Mesodermal cell (in vitro differentiated cells): ENCODE data around the gene TNS3.
A peak's percentile ranks its signal among the peaks of the same experiment; 100 is the strongest.

Source experiments
- H3K27ac ChIP-seq: 2 replicates; pipeline ENCODE4 v1.7.0; 2013; ENCODE audit warnings: mild to moderate bottlenecking, low read depth, low read length, moderate library complexity; ENCODE audit not compliant: severe bottlenecking
- H3K36me3 ChIP-seq: 2 replicates; pipeline ENCODE4 v1.7.1; 2013; ENCODE audit warnings: mild to moderate bottlenecking, low read length, moderate library complexity; ENCODE audit not compliant: control insufficient read depth, insufficient read depth
- H3K4me1 ChIP-seq: one replicate; pipeline ENCODE4 v1.7.1; 2013; ENCODE audit warnings: mild to moderate bottlenecking, low read length; ENCODE audit not compliant: insufficient read depth, control insufficient read depth, poor library complexity, severe bottlenecking
- H3K4me3 ChIP-seq: 2 replicates; pipeline ENCODE4 v1.7.0; 2013; ENCODE audit warnings: low read length, control low read depth, mild to moderate bottlenecking; ENCODE audit not compliant: insufficient read depth, poor library complexity, severe bottlenecking; ENCODE audit errors: extremely low read depth
- H3K9me3 ChIP-seq: 2 replicates; pipeline ENCODE4 v1.7.1; 2013; ENCODE audit warnings: mild to moderate bottlenecking, low read length, moderate library complexity; ENCODE audit not compliant: control insufficient read depth
- WGBS, 2 experiments: methylation state at CpG; one replicate each; pipeline ENCODE4 v1.1.5; 2013; ENCODE audit warnings: missing lambda C conversion rate in 2 of 2; ENCODE audit not compliant: insufficient coverage in 2 of 2; 5-methylcytosine and 5-hydroxymethylcytosine counted together

TNS3 gene

GRCh38 chr7:47338026-47338425, 243.9 kb downstream of the TNS3 start:
- no CpG with 5 or more reads among the region's 1 CpG for WGBS, 2 experiments
- Histone ChIP-seq H3K4me3 (no peak overlapping the region), H3K27ac (no peak overlapping the region), H3K9me3 (no peaks in the 10 kb centered on the region), H3K36me3 (peaks cover 4% of the 10 kb centered on the region), H3K4me1 (peaks cover 13% of the 10 kb centered on the region)

GRCh38 chr7:47337531-47337930, 244.4 kb downstream of the TNS3 start:
- H3K36me3 ChIP-seq: peaks cover 4% of the 10 kb centered on the region
- H3K4me1 ChIP-seq: peaks cover 14% of the 10 kb centered on the region
- H3K27ac ChIP-seq: no peak overlapping the region
- H3K4me3 ChIP-seq: no peak overlapping the region
- H3K9me3 ChIP-seq: no peaks in the 10 kb centered on the region
- 33 to 71% methylated on average over 2 of the region's 3 CpGs for WGBS, 2 experiments

GRCh38 chr7:47336472-47337425, 245.2 kb downstream of the TNS3 start:
- H3K9me3 ChIP-seq: no peaks in the 10 kb centered on the region
- peaks cover 14% of the 10 kb centered on the region for H3K4me1 ChIP-seq
- H3K36me3 ChIP-seq: peaks cover under 1% of the 10 kb centered on the region
- no peak overlapping the region for H3K27ac ChIP-seq
- H3K4me3 ChIP-seq: no peak overlapping the region
- 86 to 94% methylated on average over 9 of the region's 12 CpGs for WGBS, 2 experiments

GRCh38 chr7:47335557-47336471, 246.1 kb downstream of the TNS3 start:
- Histone ChIP-seq H3K9me3 (no peaks in the 10 kb centered on the region), H3K4me1 (peaks cover 14% of the 10 kb centered on the region), H3K36me3 (no peaks in the 10 kb centered on the region), H3K4me3 (no peak overlapping the region), H3K27ac (no peak overlapping the region)
- 78 to 82% methylated on average over 7 to 8 of the region's 10 CpGs for WGBS, 2 experiments

- peaks cover 19% of the 10 kb centered on the region for H3K4me1 ChIP-seq
- no peaks in the 10 kb centered on the region for H3K36me3 ChIP-seq
- no peak overlapping the region for H3K4me3 ChIP-seq
- H3K9me3 ChIP-seq: no peaks in the 10 kb centered on the region
- WGBS, 2 experiments: 94 to 96% methylated on average over 3 to 6 of the region's 6 CpGs
- H3K27ac ChIP-seq: no peak overlapping the region
Observed at GRCh38 chr7:47335071-47335470, 246.8 kb downstream of the TNS3 start.

- 71 to 88% methylated on average over 1 of the region's 2 CpGs for WGBS, 2 experiments
- H3K4me3 ChIP-seq: no peak overlapping the region
- no peak overlapping the region for H3K27ac ChIP-seq
- no peaks in the 10 kb centered on the region for H3K9me3 ChIP-seq
- no peaks in the 10 kb centered on the region for H3K36me3 ChIP-seq
- H3K4me1 ChIP-seq: peaks cover 30% of the 10 kb centered on the region
Observed at GRCh38 chr7:47333959-47334358, 248.0 kb downstream of the TNS3 start.

GRCh38 chr7:47333554-47333887, 248.4 kb downstream of the TNS3 start:
- no peaks in the 10 kb centered on the region for H3K9me3 ChIP-seq
- no CpG with 5 or more reads among the region's 2 CpGs for WGBS, 2 experiments
- no peak overlapping the region for H3K4me3 ChIP-seq
- peaks cover 34% of the 10 kb centered on the region for H3K4me1 ChIP-seq
- no peak overlapping the region for H3K27ac ChIP-seq
- H3K36me3 ChIP-seq: no peaks in the 10 kb centered on the region

- 76 to 85% methylated on average over 3 to 5 of the region's 8 CpGs for WGBS, 2 experiments
- H3K9me3 ChIP-seq: no peaks in the 10 kb centered on the region
- H3K36me3 ChIP-seq: no peaks in the 10 kb centered on the region
- no peak overlapping the region for H3K4me3 ChIP-seq
- H3K27ac ChIP-seq: no peak overlapping the region
- peaks cover 38% of the 10 kb centered on the region for H3K4me1 ChIP-seq
Observed at GRCh38 chr7:47332681-47333553, 249.0 kb downstream of the TNS3 start.

GRCh38 chr7:47332213-47332612, 249.7 kb downstream of the TNS3 start:
- no peaks in the 10 kb centered on the region for H3K9me3 ChIP-seq
- no peak overlapping the region for H3K4me3 ChIP-seq
- H3K27ac ChIP-seq: peak overlapping the region; percentile 3
- H3K4me1 ChIP-seq: peaks cover 44% of the 10 kb centered on the region
- WGBS, 2 experiments: 12 to 41% methylated on average over 3 to 4 of the region's 8 CpGs
- H3K36me3 ChIP-seq: no peaks in the 10 kb centered on the region

GRCh38 chr7:47331179-47331565, 250.7 kb downstream of the TNS3 start:
- Histone ChIP-seq H3K4me3 (no peak overlapping the region), H3K9me3 (no peaks in the 10 kb centered on the region), H3K4me1 (peaks cover 50% of the 10 kb centered on the region), H3K27ac (no peak overlapping the region), H3K36me3 (no peaks in the 10 kb centered on the region)
- WGBS, 2 experiments: 94 to 96% methylated on average over 5 to 6 of the region's 6 CpGs
